H9 (cell line): Measurements from ENCODE around the gene ZNF618. TPM values are rescaled to one million over a fixed set of nuclear protein-coding genes. Genes with fewer than 3 reads are reported as not detected.

ENCODE experiments used
- DNase-seq: peaks from one replicate; pipeline ENCODE4 v3.0.0-alpha.2; 2017
- H2AFZ ChIP-seq: one replicate; pipeline ENCODE4 v1.6.1; 2013; ENCODE audit warnings: mild to moderate bottlenecking, low read length, control low read depth, moderate library complexity
- H2AK5ac ChIP-seq: 2 replicates; pipeline ENCODE4 v1.6.1; 2013; ENCODE audit warnings: low read length, control low read depth, mixed read lengths; ENCODE audit not compliant: insufficient read length
- H2BK120ac ChIP-seq: one replicate; pipeline ENCODE4 v1.6.1; 2013; ENCODE audit warnings: low read depth, mild to moderate bottlenecking, low read length, control low read depth, inconsistent platforms; ENCODE audit not compliant: poor library complexity, severe bottlenecking
- H2BK12ac ChIP-seq: 2 replicates; pipeline ENCODE4 v1.6.1; 2013; ENCODE audit warnings: low read length, control low read depth, mixed read lengths, low read depth; ENCODE audit not compliant: insufficient read length
- H2BK15ac ChIP-seq: 2 replicates; pipeline ENCODE4 v1.6.1; 2013; ENCODE audit warnings: low read depth, low read length, control low read depth
- H2BK20ac ChIP-seq: one replicate; pipeline ENCODE4 v1.6.1; 2013; ENCODE audit warnings: low read depth, mild to moderate bottlenecking, low read length, control low read depth, inconsistent platforms; ENCODE audit not compliant: poor library complexity, severe bottlenecking
- H2BK5ac ChIP-seq: 2 replicates; pipeline ENCODE4 v1.6.1; 2013; ENCODE audit warnings: low read length, control low read depth, mixed read lengths; ENCODE audit not compliant: insufficient read length
- H3K14ac ChIP-seq: 2 replicates; pipeline ENCODE4 v1.6.1; 2013; ENCODE audit warnings: low read length, control low read depth; ENCODE audit not compliant: insufficient read depth
- H3K18ac ChIP-seq: 2 replicates; pipeline ENCODE4 v1.6.1; 2013; ENCODE audit warnings: low read depth, mild to moderate bottlenecking, mixed read lengths, low read length, control low read depth; ENCODE audit not compliant: insufficient read length
- H3K23ac ChIP-seq: 2 replicates; pipeline ENCODE4 v1.6.1; 2013; ENCODE audit warnings: low read length, control low read depth, mixed read lengths, low read depth; ENCODE audit not compliant: insufficient read length
- H3K23me2 ChIP-seq: 2 replicates; pipeline ENCODE4 v1.6.1; 2013; ENCODE audit warnings: low read depth, mild to moderate bottlenecking, mixed read lengths, low read length, control low read depth; ENCODE audit not compliant: insufficient read length, poor library complexity, severe bottlenecking
- H3K27ac ChIP-seq: 2 replicates; pipeline ENCODE4 v1.5.1; 2013; ENCODE audit warnings: low read length, control low read depth, mixed read lengths, low read depth; ENCODE audit not compliant: insufficient read length
- H3K27me3 ChIP-seq: 2 replicates; pipeline ENCODE4 v1.6.1; 2013; ENCODE audit warnings: low read length, control low read depth, inconsistent platforms; ENCODE audit not compliant: insufficient read depth
- H3K4ac ChIP-seq: 2 replicates; pipeline ENCODE4 v1.6.1; 2013; ENCODE audit warnings: low read depth, mild to moderate bottlenecking, control low read depth, inconsistent platforms, low read length, moderate library complexity
- H3K4me1 ChIP-seq: 2 replicates; pipeline ENCODE4 v1.6.1; 2013; ENCODE audit warnings: low read length, control low read depth, inconsistent platforms; ENCODE audit not compliant: insufficient read depth
- H3K4me2 ChIP-seq: 2 replicates; pipeline ENCODE4 v1.6.1; 2013; ENCODE audit warnings: low read length, control low read depth, mixed read lengths; ENCODE audit not compliant: insufficient read length, insufficient read depth
- H3K56ac ChIP-seq: 2 replicates; pipeline ENCODE4 v1.6.1; 2013; ENCODE audit warnings: low read depth, mild to moderate bottlenecking, mixed read lengths, low read length, control low read depth; ENCODE audit not compliant: insufficient read length
- H3K79me1 ChIP-seq: 2 replicates; pipeline ENCODE4 v1.6.1; 2013; ENCODE audit warnings: low read depth, mild to moderate bottlenecking, moderate library complexity, low read length, control low read depth, inconsistent platforms; ENCODE audit not compliant: insufficient read depth, poor library complexity, severe bottlenecking
- H3K79me2 ChIP-seq: 2 replicates; pipeline ENCODE4 v1.6.1; 2013; ENCODE audit warnings: low read length, control low read depth, inconsistent platforms; ENCODE audit not compliant: insufficient read depth
- H3K9ac ChIP-seq: 2 replicates; pipeline ENCODE4 v1.6.1; 2013; ENCODE audit warnings: low read length, control low read depth, mixed read lengths; ENCODE audit not compliant: insufficient read length; ENCODE audit errors: extremely low read depth
- H3K9me3 ChIP-seq: one replicate; pipeline ENCODE4 v1.6.1; 2013; ENCODE audit warnings: low read depth, low read length, inconsistent platforms; ENCODE audit not compliant: control insufficient read depth
- H3T11ph ChIP-seq: one replicate; pipeline ENCODE4 v1.6.1; 2013; ENCODE audit warnings: mild to moderate bottlenecking, low read length, control low read depth, inconsistent platforms
- H4K20me1 ChIP-seq: one replicate; pipeline ENCODE4 v1.6.1; 2013; ENCODE audit not compliant: control insufficient read depth, insufficient read length, insufficient read depth
- H4K5ac ChIP-seq: 2 replicates; pipeline ENCODE4 v1.6.1; 2013; ENCODE audit warnings: low read depth, mild to moderate bottlenecking, mixed read lengths, low read length, control low read depth; ENCODE audit not compliant: insufficient read length
- H4K8ac ChIP-seq: replicated peaks from 2 replicates; pipeline ENCODE4 v1.6.1; 2013; ENCODE audit warnings: low read length, control low read depth, mixed read lengths, low read depth; ENCODE audit not compliant: insufficient read length
- H4K91ac ChIP-seq: 2 replicates; pipeline ENCODE4 v1.6.1; 2013; ENCODE audit warnings: low read depth, mild to moderate bottlenecking, moderate library complexity, mixed read lengths, low read length, control low read depth; ENCODE audit not compliant: insufficient read length
- H3K27ac Mint-ChIP-seq, 3 experiments: 2 replicates in 2 of 3; 3 replicates in 1 of 3; pipeline ENCODE4 v1.8.0; 2020 to 2021; ENCODE audit warnings: mixed read lengths in 3 of 3, mild to moderate bottlenecking in 1 of 3, moderate library complexity in 1 of 3
- H3K27me3 Mint-ChIP-seq: 2 replicates; pipeline ENCODE4 v1.8.0; 2021; ENCODE audit warnings: low read depth, mild to moderate bottlenecking, moderate library complexity, mixed read lengths
- H3K36me3 Mint-ChIP-seq, 3 experiments: 2 replicates in 2 of 3; 3 replicates in 1 of 3; pipeline ENCODE4 v1.8.0; 2020 to 2021; ENCODE audit warnings: low read depth in 3 of 3, mixed read lengths in 3 of 3; ENCODE audit not compliant: insufficient read depth in 1 of 3
- H3K4me1 Mint-ChIP-seq, 2 experiments: 2 replicates each; pipeline ENCODE4 v1.8.0; 2020; ENCODE audit warnings: mixed read lengths in 2 of 2
- H3K4me3 Mint-ChIP-seq, 2 experiments: 2 replicates in 1 of 2; 3 replicates in 1 of 2; pipeline ENCODE4 v1.8.0; 2020 to 2021; ENCODE audit warnings: mild to moderate bottlenecking in 2 of 2, mixed read lengths in 2 of 2, moderate library complexity in 1 of 2
- H3K9me3 Mint-ChIP-seq, 2 experiments: 2 replicates in 1 of 2; 3 replicates in 1 of 2; pipeline ENCODE4 v1.8.0; 2020; ENCODE audit warnings: mild to moderate bottlenecking in 2 of 2, mixed read lengths in 2 of 2, moderate library complexity in 1 of 2
- WGBS: extraction: QIAGEN DNeasy Blood & Tissue Kit; methylation state at CpG from one replicate; pipeline ENCODE4 v1.1.7; 2013; ENCODE audit warnings: missing lambda C conversion rate, low lambda C conversion rate, mixed read lengths; ENCODE audit not compliant: insufficient read length; ENCODE audit errors: extremely low coverage; 5-methylcytosine and 5-hydroxymethylcytosine counted together
- total RNA-seq: library from RNA; stranded (reverse); gene quantifications from 2 replicates; pipeline ENCODE4 v1.2.1, GENCODE V29; 2021
- TF ChIP-seq, protein P1 (sequence below): fragments of 200-600 bp; sonication (generic); conservative IDR thresholded peaks from 3 replicates; pipeline ENCODE4 v1.8.0; 2021; ENCODE audit warnings: antibody characterized with exemption, mild to moderate bottlenecking

The ZNF618 gene
- total RNA-seq, 1 experiment from 2014 or later, result 13.6 TPM

GRCh38 chr9:114081441-114082016, 205.4 kb downstream of the ZNF618 start:
- Histone ChIP-seq H3K27me3 (no peaks in the 10 kb centered on the region), H2AFZ (no peak overlapping the region), H3K9me3 (no peaks in the 10 kb centered on the region), H3K23me2 (no peaks in the 10 kb centered on the region), H2BK120ac (no peak overlapping the region), H4K5ac (no peak overlapping the region), H2AK5ac (no peak overlapping the region), H3T11ph (no peak overlapping the region), H3K4me2 (no peak overlapping the region), H3K18ac (no peak overlapping the region), H4K91ac (no peak overlapping the region), H3K4ac (no peak overlapping the region), H2BK20ac (no peak overlapping the region), H4K20me1 (no peaks in the 10 kb centered on the region), H4K8ac (no peak overlapping the region), H2BK5ac (no peak overlapping the region), H2BK15ac (no peak overlapping the region), H3K56ac (no peak overlapping the region), H3K23ac (no peak overlapping the region), H3K27ac (no peak overlapping the region), H3K79me1 (no peaks in the 10 kb centered on the region), H3K79me2 (no peaks in the 10 kb centered on the region), H3K9ac (no peak overlapping the region), H3K4me1 (no peaks in the 10 kb centered on the region), H3K14ac (no peak overlapping the region), H2BK12ac (no peak overlapping the region)
- Mint-ChIP-seq H3K27me3 (peaks cover 31% of the 10 kb centered on the region), H3K4me1 (0 out of 4 replicates have a peak, but pooled peaks cover 0 to 5% of the 10 kb centered on the region in 2 experiments), H3K4me3 (no peak overlapping the region), H3K36me3 (no peaks in the 10 kb centered on the region), H3K27ac (no peak overlapping the region), H3K9me3 (no peaks in the 10 kb centered on the region)
- no CpG with 5 or more reads among the region's 6 CpGs for WGBS
- TF ChIP-seq, protein P1, sequence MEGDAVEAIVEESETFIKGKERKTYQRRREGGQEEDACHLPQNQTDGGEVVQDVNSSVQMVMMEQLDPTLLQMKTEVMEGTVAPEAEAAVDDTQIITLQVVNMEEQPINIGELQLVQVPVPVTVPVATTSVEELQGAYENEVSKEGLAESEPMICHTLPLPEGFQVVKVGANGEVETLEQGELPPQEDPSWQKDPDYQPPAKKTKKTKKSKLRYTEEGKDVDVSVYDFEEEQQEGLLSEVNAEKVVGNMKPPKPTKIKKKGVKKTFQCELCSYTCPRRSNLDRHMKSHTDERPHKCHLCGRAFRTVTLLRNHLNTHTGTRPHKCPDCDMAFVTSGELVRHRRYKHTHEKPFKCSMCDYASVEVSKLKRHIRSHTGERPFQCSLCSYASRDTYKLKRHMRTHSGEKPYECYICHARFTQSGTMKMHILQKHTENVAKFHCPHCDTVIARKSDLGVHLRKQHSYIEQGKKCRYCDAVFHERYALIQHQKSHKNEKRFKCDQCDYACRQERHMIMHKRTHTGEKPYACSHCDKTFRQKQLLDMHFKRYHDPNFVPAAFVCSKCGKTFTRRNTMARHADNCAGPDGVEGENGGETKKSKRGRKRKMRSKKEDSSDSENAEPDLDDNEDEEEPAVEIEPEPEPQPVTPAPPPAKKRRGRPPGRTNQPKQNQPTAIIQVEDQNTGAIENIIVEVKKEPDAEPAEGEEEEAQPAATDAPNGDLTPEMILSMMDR, result no peak
- DNase-seq, result peak; percentile 13
